ENCODE data around the gene TRMT61A. TPM values are rescaled to one million over a fixed set of nuclear protein-coding genes. Genes with fewer than 3 reads are reported as not detected.

Gene TRMT61A
- total RNA-seq, 3 donors from 2014 or later: 53.0 to 62.2 (median 61.5) TPM

Other genes with a start within 250 kb of the TRMT61A start
- gene EIF5, start 195.0 kb upstream of the TRMT61A start, total RNA-seq: 100 to 1,000 TPM; 434 to 457 (median 451) TPM
- gene MARK3, start 143.8 kb upstream of the TRMT61A start, total RNA-seq: 10 to 100 TPM; 79.9 to 96.2 (median 95.5) TPM
- gene CKB, start 6.4 kb upstream of the TRMT61A start, total RNA-seq: 1 to 10 TPM; 4.1 to 7.6 (median 6.7) TPM
- gene BAG5, start 33.5 kb downstream of the TRMT61A start, total RNA-seq: 10 to 100 TPM; 31.4 to 35.6 (median 32.2) TPM
- 10 to 100 TPM; 42.0 to 53.2 (median 49.2) TPM for gene COA8, start 33.8 kb downstream of the TRMT61A start, total RNA-seq
- gene KLC1, start 100.0 kb downstream of the TRMT61A start, total RNA-seq: 100 to 1,000 TPM; 102 to 127 (median 110) TPM
- gene XRCC3, start 186.3 kb downstream of the TRMT61A start, total RNA-seq: 10 to 100 TPM; 60.6 to 74.0 (median 69.5) TPM
- 10 to 100 TPM; 13.6 to 19.1 (median 13.7) TPM for gene ZFYVE21, start 186.6 kb downstream of the TRMT61A start, total RNA-seq